NCI-H2107 treated with DMSO at 0.1 percent for 48 hours (cell line): ENCODE data around the gene GAS2.

Source experiments
- DNase-seq: peaks from one replicate; lab custom pipeline; 2025; ENCODE audit not compliant: unreplicated experiment; lab: John Stamatoyannopoulos, UW

The GAS2 gene

GRCh38 chr11:22860241-22860640 is 193.8 kb downstream of the GAS2 start, which contains the start of gene CCDC179:
Gene CCDC179, minus strand, starts transcription at chr11:22860474. Its CDS starts 53 bp downstream, at chr11:22860421.
- DNase-seq: no peak
